ENCODE results near the gene XRN2.
"Not testable (repeated sequence)": the region's sequence is repeated elsewhere in the genome, so short reads cannot be mapped to it uniquely, and the experiment has no call there.

Gene XRN2

GRCh38 chr20:21355981-21356380 is 52.9 kb downstream of the XRN2 start:
- DNase-seq, result no peak

GRCh38 chr20:21356386-21356785 is 53.3 kb downstream of the XRN2 start:
- no peak for DNase-seq

GRCh38 chr20:21357844-21358243 is 54.7 kb downstream of the XRN2 start:
- DNase-seq, result no peak

- no peak for DNase-seq
Observed at GRCh38 chr20:21358737-21359136, 55.6 kb downstream of the XRN2 start.

GRCh38 chr20:21360705-21361104 is 57.6 kb downstream of the XRN2 start:
- no peak for DNase-seq

- no peak for DNase-seq
Observed at GRCh38 chr20:21361266-21361665, 58.1 kb downstream of the XRN2 start.

- DNase-seq, result no peak
Observed at GRCh38 chr20:21364413-21364812, 61.3 kb downstream of the XRN2 start.

GRCh38 chr20:21365771-21366170 is 62.6 kb downstream of the XRN2 start:
- DNase-seq, result no peak

GRCh38 chr20:21366273-21366672 is 63.1 kb downstream of the XRN2 start:
- not testable (repeated sequence) for DNase-seq

GRCh38 chr20:21368791-21369190 is 65.7 kb downstream of the XRN2 start:
- no peak for DNase-seq

- DNase-seq, result no peak
Observed at GRCh38 chr20:21371193-21371592, 68.1 kb downstream of the XRN2 start.

- DNase-seq, result no peak
Observed at GRCh38 chr20:21372016-21372415, 68.9 kb downstream of the XRN2 start.

- no peak for DNase-seq
Observed at GRCh38 chr20:21373436-21373835, 70.3 kb downstream of the XRN2 start.

GRCh38 chr20:21376626-21377025 is 73.5 kb downstream of the XRN2 start:
- DNase-seq, result no peak

GRCh38 chr20:21377701-21378100 is 74.6 kb downstream of the XRN2 start:
- no peak for DNase-seq

GRCh38 chr20:21378259-21378658 is 75.1 kb downstream of the XRN2 start:
- no peak for DNase-seq

GRCh38 chr20:21380711-21381110 is 77.6 kb downstream of the XRN2 start:
- DNase-seq, result no peak

GRCh38 chr20:21381619-21382018 is 78.5 kb downstream of the XRN2 start:
- no peak for DNase-seq

GRCh38 chr20:21384308-21384892 is 81.3 kb downstream of the XRN2 start:
- DNase-seq, result no peak

- no peak for DNase-seq
Observed at GRCh38 chr20:21386111-21386510, 83.0 kb downstream of the XRN2 start.

- no peak for DNase-seq
Observed at GRCh38 chr20:21387528-21387927, 84.4 kb downstream of the XRN2 start.

- no peak for DNase-seq
Observed at GRCh38 chr20:21388566-21388965, 85.4 kb downstream of the XRN2 start.

GRCh38 chr20:21389368-21389767 is 86.2 kb downstream of the XRN2 start:
- DNase-seq, result no peak

GRCh38 chr20:21390768-21391167 is 87.6 kb downstream of the XRN2 start:
- no peak for DNase-seq

GRCh38 chr20:21391185-21391971 is 88.2 kb downstream of the XRN2 start:
- no peak for DNase-seq

All from hippocampal formation (tissue), 2 donors.